Natural killer cell treated with Interleukin-12 subunit alpha and Interleukin-12 subunit beta and Interleukin-15 and Interleukin-18, amount 100 ng/mL, for 72 hours (primary cell): ENCODE results near the gene TEX36. TPM values are rescaled to one million over a fixed set of nuclear protein-coding genes. Genes with fewer than 3 reads are reported as not detected.
"Not testable (repeated sequence)": the region's sequence is repeated elsewhere in the genome, so short reads cannot be mapped to it uniquely, and the experiment has no call there.

Experiments used
- ATAC-seq, 2 donors: fragments of 150-1000 bp; cut with Tn5 transposase in 1 of 2; sonication (Bioruptor Pico), chemical (Tn5 transposase) in 1 of 2; 2 replicates each; pipeline ENCODE4 v1.10.0; 2021
- DNase-seq: peaks from one replicate; pipeline ENCODE4 v3.0.0; 2022; ENCODE audit warnings: low spot score
- H3K27ac Mint-ChIP-seq, 2 donors: 1 replicate in 1 of 2; 2 replicates in 1 of 2; pipeline ENCODE4 v1.8.0; 2022; ENCODE audit warnings: mixed read lengths in 2 of 2, mild to moderate bottlenecking in 1 of 2, moderate library complexity in 1 of 2
- H3K27me3 Mint-ChIP-seq, 2 donors: 1 replicate in 1 of 2; 2 replicates in 1 of 2; pipeline ENCODE4 v1.8.0; 2022; ENCODE audit warnings: mixed read lengths in 2 of 2
- H3K36me3 Mint-ChIP-seq: one replicate; pipeline ENCODE4 v1.8.0; 2022; ENCODE audit warnings: mixed read lengths
- H3K4me1 Mint-ChIP-seq, 2 donors: 1 replicate in 1 of 2; 2 replicates in 1 of 2; pipeline ENCODE4 v1.8.0; 2022; ENCODE audit warnings: low read depth in 2 of 2, mixed read lengths in 2 of 2, mild to moderate bottlenecking in 1 of 2
- H3K4me3 Mint-ChIP-seq: one replicate; pipeline ENCODE4 v1.8.0; 2022; ENCODE audit warnings: mixed read lengths
- H3K9me3 Mint-ChIP-seq: 2 replicates; pipeline ENCODE4 v1.8.0; 2022; ENCODE audit warnings: mixed read lengths
- total RNA-seq, 2 donors: library from RNA; stranded (reverse); gene quantifications; one replicate each; pipeline ENCODE4 v1.2.3, GENCODE V29; 2022

TEX36 gene
- total RNA-seq, 2 donors from 2014 or later: not detected

DNA sequence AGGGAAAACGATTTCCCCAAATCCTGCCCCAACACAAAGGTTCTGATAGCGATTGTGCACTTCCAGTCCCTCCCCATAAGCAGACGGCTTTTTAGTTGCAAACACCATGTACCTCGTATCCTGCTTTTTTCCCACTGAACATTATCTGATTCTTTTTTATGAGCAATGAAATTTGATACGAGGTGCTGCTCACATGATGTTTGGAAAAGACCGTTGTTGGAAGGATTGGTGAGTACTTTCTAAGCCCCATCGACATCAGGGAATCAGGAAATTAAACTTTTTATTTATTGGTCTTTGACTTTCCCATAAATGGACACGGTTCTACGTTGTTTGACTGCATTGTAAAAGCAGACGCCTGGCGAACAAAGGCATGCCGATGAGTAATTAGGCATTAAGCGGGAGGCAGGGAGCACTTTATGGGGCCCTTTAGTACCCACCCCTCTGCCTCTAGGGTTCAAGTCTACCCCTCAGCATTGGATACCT, 49.4 kb downstream of the TEX36 start:
- Mint-ChIP-seq H3K36me3 (no peaks in the 10 kb centered on the region), H3K4me3 (no peak overlapping the region), H3K27ac (no peak overlapping the region), H3K4me1 (no peaks in the 10 kb centered on the region), H3K27me3 (peaks cover 21 to 25% of the 10 kb centered on the region in 2 donors), H3K9me3 (no peaks in the 10 kb centered on the region)
- ATAC-seq: no peak
- no peak for DNase-seq

DNA sequence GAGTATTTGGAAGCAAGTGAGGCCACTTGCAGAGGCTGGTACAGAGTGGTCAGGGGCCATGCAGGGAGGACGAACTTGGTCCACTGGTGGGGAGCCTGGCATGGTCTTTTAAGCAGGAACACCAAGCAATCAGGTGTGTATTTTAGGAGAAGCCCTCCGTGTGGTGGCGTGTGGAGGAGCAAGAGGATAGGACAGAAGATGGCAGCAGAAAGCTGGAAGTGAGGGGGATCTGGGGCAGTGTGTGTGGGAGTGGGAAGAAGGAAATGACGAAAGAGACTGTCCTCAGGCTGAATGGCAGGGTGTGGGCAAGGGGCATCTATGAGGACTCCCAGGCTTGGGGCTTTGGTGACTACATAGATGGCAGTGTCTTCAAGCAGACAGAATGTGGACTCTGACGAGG, 51.2 kb downstream of the TEX36 start:
- Mint-ChIP-seq H3K27me3 (peaks cover 12 to 15% of the 10 kb centered on the region in 2 donors), H3K4me3 (no peak overlapping the region), H3K36me3 (no peaks in the 10 kb centered on the region), H3K27ac (no peak overlapping the region), H3K9me3 (no peaks in the 10 kb centered on the region), H3K4me1 (no peaks in the 10 kb centered on the region)
- DNase-seq (no peak), ATAC-seq (no peak)

DNA sequence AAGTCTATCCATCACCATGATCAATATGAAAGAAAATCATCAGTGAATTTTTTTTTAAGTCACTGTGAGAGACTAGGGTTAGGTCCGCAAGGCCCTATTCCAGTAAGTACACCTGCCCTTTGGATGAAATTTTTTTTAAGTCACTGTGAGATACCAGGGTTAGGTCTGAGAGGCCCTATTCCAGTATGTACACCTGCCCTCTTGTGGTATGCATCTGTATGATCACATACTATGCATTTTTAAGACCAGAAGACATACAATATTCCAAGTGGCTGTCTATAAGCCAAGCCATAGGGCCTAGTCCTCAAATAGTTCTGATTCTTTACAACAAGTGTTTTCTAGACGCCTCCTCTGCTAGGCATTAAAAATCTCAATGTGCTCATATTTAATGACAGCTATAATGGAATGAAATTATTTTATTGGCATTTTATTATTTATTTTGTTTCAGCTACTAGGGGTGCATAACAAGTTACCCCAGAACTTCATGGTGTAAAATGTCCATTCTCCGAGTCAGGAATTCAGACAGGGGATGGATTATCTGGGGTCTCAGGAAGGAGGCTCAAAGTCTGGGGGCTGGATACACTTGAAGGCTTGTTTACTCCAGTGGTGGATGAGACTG, 53.1 kb downstream of the TEX36 start:
- Mint-ChIP-seq H3K36me3 (no peaks in the 10 kb centered on the region), H3K4me3 (no peak overlapping the region), H3K9me3 (no peaks in the 10 kb centered on the region), H3K27me3 (peaks cover 25 to 31% of the 10 kb centered on the region in 2 donors), H3K27ac (no peak overlapping the region), H3K4me1 (no peaks in the 10 kb centered on the region)
- ATAC-seq: no peak
- no peak for DNase-seq

DNA sequence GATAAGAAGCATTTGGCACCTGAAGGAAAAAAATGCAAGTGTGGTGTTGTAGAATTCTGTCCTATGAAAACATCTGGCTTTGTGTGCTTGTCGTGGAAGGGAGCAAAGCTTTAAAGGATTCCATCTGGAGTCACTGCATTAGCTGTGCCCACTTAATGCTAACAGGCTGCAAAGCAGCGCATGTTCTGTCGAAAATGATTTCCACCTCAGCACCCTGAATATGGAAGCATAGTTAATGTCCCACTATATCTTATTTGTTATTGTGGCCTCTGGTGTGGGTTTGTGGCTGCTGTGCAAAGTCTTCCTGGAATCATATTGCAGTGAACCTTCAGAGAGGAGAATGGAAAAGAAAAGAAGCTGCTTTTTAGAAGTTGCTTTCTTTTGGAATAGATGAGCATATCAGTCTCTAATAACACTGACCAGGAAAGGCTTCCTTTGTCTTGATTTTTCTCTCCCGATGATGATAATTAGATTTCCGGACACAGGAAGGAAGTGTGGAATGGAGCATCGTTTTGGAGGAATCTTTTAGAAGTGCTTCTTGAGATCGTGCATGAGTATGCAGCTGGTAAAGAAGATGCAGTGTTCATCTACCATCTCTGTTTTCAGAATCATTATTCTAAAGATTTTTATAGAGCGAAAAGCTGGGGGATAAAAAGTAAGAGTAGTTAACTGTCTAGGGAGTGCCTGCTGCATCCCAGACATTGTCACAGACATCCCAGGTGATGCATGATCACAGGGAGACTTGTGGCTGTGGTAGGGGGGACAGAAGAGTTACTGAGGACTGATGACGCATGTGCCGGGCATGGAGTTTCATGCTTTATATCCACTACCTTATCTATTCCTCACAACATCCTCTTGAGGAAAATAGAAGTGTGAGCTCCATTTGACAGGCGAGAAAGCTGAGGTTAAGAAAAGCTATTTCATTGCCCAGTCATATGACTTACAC, 54.6 kb downstream of the TEX36 start:
- peaks cover 31 to 37% of the 10 kb centered on the region in 2 donors for H3K27me3 Mint-ChIP-seq
- DNase-seq (no peak), ATAC-seq (no peak)
- no peaks in the 10 kb centered on the region for H3K4me1 Mint-ChIP-seq
- H3K4me3 Mint-ChIP-seq: no peak overlapping the region
- no peaks in the 10 kb centered on the region for H3K36me3 Mint-ChIP-seq
- no peaks in the 10 kb centered on the region for H3K9me3 Mint-ChIP-seq
- no peak overlapping the region for H3K27ac Mint-ChIP-seq

DNA sequence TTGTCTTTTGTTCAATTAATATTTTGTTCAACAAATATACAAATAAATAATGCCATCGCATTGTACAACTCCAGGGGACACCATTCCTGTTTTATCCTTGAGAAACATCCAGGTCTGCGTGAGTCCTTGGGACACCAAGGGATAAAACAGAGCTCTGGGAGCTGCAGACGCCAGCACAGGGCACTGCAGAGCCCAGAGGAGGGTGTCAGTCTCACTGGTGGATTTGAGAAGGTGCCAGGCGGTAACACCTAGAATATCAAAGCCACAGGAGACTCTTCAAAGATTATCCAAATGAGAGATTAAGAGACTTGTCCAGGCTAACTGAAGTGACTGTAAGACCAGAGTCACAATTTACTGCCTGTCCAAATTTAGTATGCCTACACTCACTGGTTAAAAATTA, 55.3 kb downstream of the TEX36 start:
- H3K4me3 Mint-ChIP-seq: no peak overlapping the region
- no peaks in the 10 kb centered on the region for H3K4me1 Mint-ChIP-seq
- no peaks in the 10 kb centered on the region for H3K9me3 Mint-ChIP-seq
- ATAC-seq (no peak), DNase-seq (no peak)
- peaks cover 31 to 37% of the 10 kb centered on the region in 2 donors for H3K27me3 Mint-ChIP-seq
- H3K27ac Mint-ChIP-seq: no peak overlapping the region
- no peaks in the 10 kb centered on the region for H3K36me3 Mint-ChIP-seq

DNA sequence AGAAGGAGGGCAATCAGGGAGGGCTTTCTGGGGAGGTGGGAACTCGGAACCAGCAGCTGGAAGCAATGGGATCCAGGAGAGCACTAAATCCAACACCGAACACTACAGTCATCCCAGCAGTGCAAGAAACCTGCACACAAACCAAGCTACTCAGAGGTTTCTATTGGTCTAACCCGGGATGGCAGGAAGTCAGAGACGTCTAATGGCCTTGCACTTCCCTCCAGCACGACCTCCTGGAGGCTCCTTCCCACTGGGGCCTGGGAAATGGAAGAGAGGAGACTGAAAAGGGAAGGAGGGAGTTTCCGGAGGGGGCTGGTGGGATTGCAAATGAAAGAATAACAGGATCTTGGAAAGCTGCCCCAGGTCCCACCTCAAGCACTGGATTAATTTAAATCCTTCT, 56.3 kb downstream of the TEX36 start:
- Mint-ChIP-seq H3K4me1 (no peaks in the 10 kb centered on the region), H3K9me3 (no peaks in the 10 kb centered on the region), H3K27ac (no peak overlapping the region), H3K4me3 (no peak overlapping the region), H3K27me3 (peaks cover 31 to 37% of the 10 kb centered on the region in 2 donors), H3K36me3 (no peaks in the 10 kb centered on the region)
- ATAC-seq (no peak), DNase-seq (no peak)

DNA sequence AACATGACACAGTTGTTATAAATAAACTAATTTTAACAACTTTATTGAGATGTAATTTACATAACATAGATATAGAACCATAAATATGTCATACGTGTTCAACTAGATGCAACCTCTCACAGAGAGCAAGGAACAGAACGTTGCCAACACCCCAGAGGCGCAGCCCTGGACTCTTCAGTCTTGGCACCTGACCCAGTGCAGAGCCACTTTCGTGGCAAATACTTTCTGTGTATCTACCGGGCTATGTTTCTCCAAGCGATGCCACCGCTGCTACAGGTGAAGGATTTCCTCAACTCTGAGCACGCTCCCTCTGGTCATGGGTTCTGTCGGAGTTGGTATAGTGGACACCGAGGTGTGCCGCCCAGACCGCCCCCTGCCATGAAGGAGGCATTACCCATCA, 57.4 kb downstream of the TEX36 start:
- no peak overlapping the region for H3K27ac Mint-ChIP-seq
- no peaks in the 10 kb centered on the region for H3K9me3 Mint-ChIP-seq
- H3K4me3 Mint-ChIP-seq: no peak overlapping the region
- peak in 1 of 2 donors; percentile 33 for ATAC-seq
- peaks cover 26 to 33% of the 10 kb centered on the region in 2 donors for H3K27me3 Mint-ChIP-seq
- H3K36me3 Mint-ChIP-seq: no peaks in the 10 kb centered on the region
- DNase-seq: no peak
- H3K4me1 Mint-ChIP-seq: no peaks in the 10 kb centered on the region

DNA sequence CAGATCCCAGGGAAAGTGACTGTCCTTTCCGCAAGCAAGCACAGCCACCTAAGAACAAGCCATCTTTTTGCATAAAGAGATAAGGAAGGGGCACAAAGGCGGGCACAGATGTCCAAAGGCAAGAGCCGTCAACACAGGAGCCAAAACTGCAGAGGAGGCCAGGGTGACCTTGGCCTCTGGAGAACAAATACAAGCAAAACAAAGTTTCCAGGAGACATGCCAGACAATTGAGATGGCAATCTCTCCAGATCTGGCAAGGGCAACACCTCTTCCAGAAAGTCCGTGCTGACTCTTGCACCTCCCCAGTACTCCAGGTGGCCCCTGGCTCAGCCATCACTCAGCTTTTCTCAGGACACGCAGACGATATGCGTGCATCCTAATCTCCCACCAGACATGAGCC, 58.2 kb downstream of the TEX36 start:
- ATAC-seq: no peak
- Mint-ChIP-seq H3K4me1 (no peaks in the 10 kb centered on the region), H3K27me3 (peaks cover 26 to 33% of the 10 kb centered on the region in 2 donors), H3K27ac (no peak overlapping the region), H3K4me3 (no peak overlapping the region), H3K36me3 (no peaks in the 10 kb centered on the region), H3K9me3 (no peaks in the 10 kb centered on the region)
- DNase-seq: no peak

DNA sequence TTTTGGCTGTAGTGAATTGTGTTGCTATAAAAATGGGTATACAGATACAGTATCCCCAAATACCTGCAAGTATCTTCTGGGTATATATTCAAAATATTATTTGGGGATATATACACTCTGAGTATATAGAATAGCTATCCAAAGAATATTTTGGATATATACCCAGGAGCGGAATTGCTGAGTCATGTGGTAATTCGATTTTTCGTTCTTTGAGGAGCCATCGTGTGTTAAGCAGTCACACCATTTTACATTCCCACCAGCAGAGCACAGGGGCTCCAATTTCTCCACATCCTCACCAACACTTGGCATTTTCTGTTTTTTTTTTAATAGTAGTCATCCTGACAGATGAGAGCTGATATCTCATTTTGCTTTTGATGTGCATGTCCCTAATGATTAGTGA, 61.9 kb downstream of the TEX36 start:
- no peaks in the 10 kb centered on the region for H3K36me3 Mint-ChIP-seq
- H3K9me3 Mint-ChIP-seq: no peaks in the 10 kb centered on the region
- ATAC-seq (no peak), DNase-seq (no peak)
- no peaks in the 10 kb centered on the region for H3K4me1 Mint-ChIP-seq
- H3K4me3 Mint-ChIP-seq: no peak overlapping the region
- H3K27ac Mint-ChIP-seq: no peak overlapping the region
- H3K27me3 Mint-ChIP-seq: peaks cover 19 to 22% of the 10 kb centered on the region in 2 donors

DNA sequence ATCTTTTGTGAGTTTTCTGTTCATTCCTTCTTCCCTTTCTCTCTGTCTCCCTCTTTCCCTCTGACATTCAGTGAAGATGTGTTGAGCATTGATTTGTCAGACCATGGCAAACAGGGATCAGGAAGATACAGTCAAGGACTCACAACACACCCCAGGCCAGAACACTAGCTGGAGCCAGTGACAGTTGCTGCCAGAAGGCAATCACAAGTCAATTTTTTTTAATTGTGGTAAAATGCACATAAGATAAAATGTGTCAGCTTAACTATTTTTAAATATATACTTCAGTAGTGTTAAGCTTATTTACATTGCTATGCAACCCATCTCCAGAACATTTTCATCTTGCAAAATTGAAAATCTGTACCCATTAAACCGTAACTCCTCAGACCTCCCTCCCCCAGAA, 62.6 kb downstream of the TEX36 start:
- no peaks in the 10 kb centered on the region for H3K9me3 Mint-ChIP-seq
- no peaks in the 10 kb centered on the region for H3K36me3 Mint-ChIP-seq
- ATAC-seq (no peak), DNase-seq (no peak)
- no peaks in the 10 kb centered on the region for H3K4me1 Mint-ChIP-seq
- H3K4me3 Mint-ChIP-seq: no peak overlapping the region
- no peak overlapping the region for H3K27ac Mint-ChIP-seq
- peaks cover 18% of the 10 kb centered on the region in 2 donors for H3K27me3 Mint-ChIP-seq

DNA sequence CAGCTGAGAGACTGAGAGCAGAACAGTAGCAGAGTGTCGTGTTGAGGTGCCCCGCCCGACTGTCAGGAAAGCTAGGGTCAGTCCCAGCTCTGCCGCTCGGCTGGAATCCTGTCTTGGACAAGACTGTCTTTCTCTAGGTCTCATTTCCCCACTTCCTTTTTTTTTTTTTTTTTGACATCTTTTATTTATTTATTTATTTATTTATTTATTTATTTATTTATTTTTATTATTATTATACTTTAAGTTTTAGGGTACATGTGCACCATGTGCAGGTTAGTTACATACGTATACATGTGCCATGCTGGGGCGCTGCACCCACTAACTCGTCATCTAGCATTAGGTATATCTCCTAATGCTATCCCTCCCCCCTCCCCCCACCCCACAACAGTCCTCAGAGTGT, 69.9 kb downstream of the TEX36 start:
- not testable (repeated sequence) for H3K27me3 Mint-ChIP-seq, H3K4me1 Mint-ChIP-seq, ATAC-seq, H3K36me3 Mint-ChIP-seq, DNase-seq, H3K27ac Mint-ChIP-seq, H3K9me3 Mint-ChIP-seq, H3K4me3 Mint-ChIP-seq

DNA sequence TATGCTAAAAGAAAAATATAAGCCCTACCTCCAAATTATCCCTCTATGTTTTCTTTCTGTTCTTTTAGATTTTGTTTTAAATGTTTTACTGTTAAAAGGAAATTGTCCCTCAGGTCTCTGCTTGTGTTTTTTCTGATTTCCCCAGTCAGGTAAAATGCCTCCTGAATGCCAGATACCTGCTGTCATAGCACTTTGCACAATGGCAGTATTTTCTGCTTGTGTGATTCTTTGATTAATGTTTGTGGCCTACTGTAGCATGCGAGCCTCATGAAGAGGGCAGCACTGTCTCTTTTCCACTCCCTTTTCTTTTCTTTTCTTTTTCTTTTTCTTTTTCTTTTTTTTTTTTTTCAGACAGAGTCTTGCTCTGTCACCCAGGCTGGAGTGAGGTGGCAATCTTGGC, 71.2 kb downstream of the TEX36 start:
- no peak overlapping the region for H3K4me3 Mint-ChIP-seq
- no peak for DNase-seq
- no peak for ATAC-seq
- peaks cover 10 to 19% of the 10 kb centered on the region in 2 donors for H3K27me3 Mint-ChIP-seq
- no peaks in the 10 kb centered on the region for H3K36me3 Mint-ChIP-seq
- H3K27ac Mint-ChIP-seq: no peak overlapping the region
- no peaks in the 10 kb centered on the region for H3K9me3 Mint-ChIP-seq
- no peaks in the 10 kb centered on the region for H3K4me1 Mint-ChIP-seq

DNA sequence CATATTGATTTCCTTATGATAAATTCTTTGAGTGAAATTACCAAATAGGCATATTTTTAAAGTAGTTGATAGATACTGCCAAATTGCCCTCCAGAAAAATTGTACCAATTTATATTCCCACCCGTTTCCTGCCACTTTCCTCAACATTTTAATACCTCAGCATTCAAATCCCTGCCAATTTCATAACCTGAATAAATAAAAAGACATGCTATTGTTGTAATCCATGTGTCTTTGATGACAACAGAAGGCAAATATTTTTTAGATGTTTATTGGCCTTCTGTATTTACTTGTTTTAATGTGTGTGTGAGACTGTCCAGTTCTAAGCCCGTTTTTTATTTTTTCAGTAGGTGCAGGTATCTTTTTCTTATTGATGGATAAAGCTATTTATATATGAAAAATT, 71.7 kb downstream of the TEX36 start:
- Mint-ChIP-seq H3K4me1 (no peaks in the 10 kb centered on the region), H3K27me3 (peaks cover 13 to 24% of the 10 kb centered on the region in 2 donors), H3K9me3 (no peaks in the 10 kb centered on the region), H3K36me3 (no peaks in the 10 kb centered on the region), H3K27ac (no peak overlapping the region), H3K4me3 (no peak overlapping the region)
- DNase-seq: no peak
- ATAC-seq: no peak

DNA sequence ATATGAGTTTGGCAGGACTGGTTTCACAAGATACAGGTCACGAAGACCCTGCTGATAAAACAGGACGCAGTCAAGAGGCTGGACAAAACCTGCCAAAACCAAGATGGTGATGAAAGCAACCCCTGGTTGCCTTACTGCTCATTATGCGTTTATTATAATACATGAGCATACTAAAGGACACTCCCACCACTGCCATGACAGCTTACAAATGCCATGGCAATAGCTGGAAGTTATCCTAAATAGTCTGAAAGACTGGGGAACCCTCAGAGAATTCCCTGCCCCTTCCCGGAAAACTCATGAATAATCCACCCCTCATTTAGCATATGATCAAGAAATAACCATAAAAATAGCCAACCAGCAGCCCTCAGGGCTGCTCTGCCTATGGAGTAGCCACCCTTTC, 73.1 kb downstream of the TEX36 start:
- Mint-ChIP-seq H3K4me1 (no peaks in the 10 kb centered on the region), H3K27ac (no peak overlapping the region), H3K36me3 (no peaks in the 10 kb centered on the region)

More for the DNA sequence above, 73.1 kb downstream of the TEX36 start:
- no peak overlapping the region for H3K4me3 Mint-ChIP-seq
- peaks cover 18 to 34% of the 10 kb centered on the region in 2 donors for H3K27me3 Mint-ChIP-seq
- ATAC-seq: no peak
- no peak for DNase-seq
- H3K9me3 Mint-ChIP-seq: no peaks in the 10 kb centered on the region
